CD4-positive, alpha-beta T cell treated with Interleukin-21 for 1 hour (primary cell): ENCODE results near the gene COBL.

ENCODE experiments used
- DNase-seq: peaks from one replicate; pipeline ENCODE4 v3.0.0-alpha.2; 2020

Gene COBL

DNA sequence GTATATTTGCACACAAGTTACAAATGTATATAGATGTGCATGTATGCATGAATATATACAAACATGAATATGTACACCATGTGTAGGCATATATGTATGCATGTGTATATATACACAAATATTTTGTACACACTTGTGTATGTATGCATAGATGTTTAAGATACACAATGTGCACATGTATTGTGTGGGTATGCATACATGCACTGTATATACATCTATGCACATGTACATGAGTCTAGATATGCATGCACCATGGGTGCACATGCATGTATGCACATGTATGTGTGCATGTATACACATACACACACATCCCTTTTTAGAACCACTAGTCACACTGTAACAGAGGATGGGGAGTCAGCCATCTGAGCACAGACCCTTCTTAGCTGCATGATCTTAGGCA is 249.4 kb downstream of the COBL start:
- DNase-seq: no peak

- no peak for DNase-seq
These were observed 250.2 kb downstream of the COBL start for GRCh38 chr7:51066405-51066882.

DNA sequence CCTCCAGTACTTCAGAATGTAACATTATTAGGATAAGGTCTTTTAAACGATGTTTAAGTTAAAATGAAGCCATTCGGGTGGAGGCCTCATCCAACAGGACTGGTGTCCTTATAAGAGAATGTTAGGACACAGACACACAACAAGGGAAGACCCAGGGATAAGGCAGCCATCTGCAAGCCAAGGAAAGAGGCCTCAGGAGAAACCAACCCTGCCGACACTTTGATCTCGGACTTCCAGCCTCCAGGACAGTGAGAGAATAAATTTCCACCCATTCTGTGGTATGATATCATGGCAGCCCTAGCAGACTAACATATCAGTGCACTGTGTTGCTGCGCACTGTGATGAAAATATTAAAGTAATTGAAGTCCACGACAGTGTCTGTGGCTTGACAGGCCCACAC is 250.8 kb downstream of the COBL start:
- DNase-seq: no peak

DNA sequence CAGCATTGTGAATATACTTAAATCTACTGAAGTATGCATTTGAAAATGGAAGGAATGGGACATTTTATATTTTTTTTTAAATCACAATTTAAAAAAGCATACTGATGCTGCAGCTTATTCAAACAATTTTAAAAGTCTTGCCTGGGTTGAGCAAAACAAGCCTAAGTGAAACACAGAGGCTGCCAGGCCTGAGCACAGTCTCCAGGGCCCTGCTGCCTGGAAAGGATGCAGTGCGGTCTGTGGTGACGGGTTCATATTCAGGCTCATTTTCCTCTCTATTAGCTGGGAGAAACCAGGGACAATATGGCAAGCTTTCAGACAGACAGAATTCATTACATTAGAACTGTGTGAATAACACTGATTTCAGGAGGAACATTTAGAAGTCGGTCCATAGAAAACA is 251.9 kb downstream of the COBL start:
- DNase-seq: no peak

DNA sequence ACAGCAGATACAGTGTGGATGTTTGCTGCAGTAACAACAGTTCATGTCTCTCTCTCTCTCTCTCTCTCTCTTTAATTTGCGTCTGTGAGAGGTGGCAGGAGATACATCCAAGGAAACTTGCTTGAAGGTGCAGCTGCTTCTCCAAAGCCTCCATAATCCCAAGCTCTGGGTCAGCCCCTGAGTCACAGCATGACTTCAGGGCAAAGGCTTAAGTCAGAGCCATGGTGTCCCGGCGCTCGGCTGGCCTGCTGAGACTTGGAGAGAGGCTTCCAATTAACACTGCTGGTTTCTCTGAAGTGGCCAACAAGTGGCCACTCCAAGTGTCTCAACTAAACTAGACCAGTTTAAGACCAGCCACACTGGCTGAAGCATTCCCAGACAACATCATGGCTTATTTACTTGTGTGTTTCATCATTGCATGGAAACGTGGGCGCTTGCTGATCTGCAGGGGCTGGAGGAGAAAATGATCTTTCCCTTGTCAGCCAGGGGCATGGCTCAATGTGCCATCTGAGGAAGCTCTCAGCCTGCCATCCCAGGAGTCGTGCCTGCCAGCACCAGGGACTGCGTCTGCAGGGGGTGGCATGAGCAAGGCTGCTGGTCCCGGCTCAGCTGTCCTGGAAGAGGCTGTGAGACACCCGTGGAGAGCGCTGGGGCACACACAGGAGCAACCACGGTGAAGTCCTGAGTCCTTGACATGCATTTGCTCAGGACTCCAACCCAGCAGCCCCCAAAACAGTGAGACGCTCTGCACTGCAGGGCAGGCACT is 254.2 kb downstream of the COBL start:
- no peak for DNase-seq

DNA sequence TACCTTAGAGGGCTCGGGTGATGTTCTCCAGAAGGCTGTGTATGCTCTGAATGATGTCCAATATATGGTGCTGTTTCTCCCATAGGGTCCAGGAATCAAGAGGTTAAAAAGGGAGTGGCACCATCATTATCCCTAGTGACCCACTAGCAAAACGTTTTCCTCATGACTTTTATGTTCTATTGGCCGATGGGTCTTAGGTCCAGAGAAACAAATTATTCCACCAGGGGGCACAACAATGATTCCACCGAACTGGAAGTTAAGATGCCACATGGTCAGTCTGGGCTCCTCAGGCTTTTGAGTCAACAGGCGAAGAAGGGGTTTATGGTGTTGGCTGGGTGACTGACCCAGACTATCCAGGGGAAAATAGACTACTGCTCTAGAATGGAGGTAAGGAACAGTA is 256.1 kb downstream of the COBL start:
- DNase-seq: no peak

GRCh38 chr7:51059504-51060142 is 257.0 kb downstream of the COBL start:
- DNase-seq: no peak

DNA sequence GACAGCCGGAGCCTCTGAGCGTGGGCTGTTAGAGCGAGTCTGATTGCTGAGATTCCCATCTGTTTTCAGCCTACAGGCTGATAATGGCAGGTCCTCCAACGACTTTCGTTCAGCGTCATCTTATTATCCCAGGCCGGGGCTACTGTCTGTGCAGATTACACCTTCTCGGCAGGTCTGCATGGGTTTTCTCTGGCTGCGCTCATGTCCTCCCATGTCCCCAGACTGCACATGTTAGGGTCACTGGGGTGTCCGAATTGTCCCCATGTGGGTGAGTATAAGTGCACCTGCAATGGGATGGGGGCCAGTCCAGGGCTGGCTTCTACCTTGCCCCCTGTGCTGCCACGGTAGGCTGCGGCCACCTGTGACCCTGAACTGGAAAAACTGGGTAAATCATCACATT is 257.8 kb downstream of the COBL start:
- no peak for DNase-seq

GRCh38 chr7:51055039-51055840 is 261.4 kb downstream of the COBL start:
- DNase-seq: no peak

- DNase-seq: no peak
These were observed 262.4 kb downstream of the COBL start for GRCh38 chr7:51054231-51054630.

- DNase-seq: no peak
These were observed 263.3 kb downstream of the COBL start for GRCh38 chr7:51053160-51053925.

- DNase-seq: no peak
These were observed 270.1 kb downstream of the COBL start for GRCh38 chr7:51046482-51046881.

DNA sequence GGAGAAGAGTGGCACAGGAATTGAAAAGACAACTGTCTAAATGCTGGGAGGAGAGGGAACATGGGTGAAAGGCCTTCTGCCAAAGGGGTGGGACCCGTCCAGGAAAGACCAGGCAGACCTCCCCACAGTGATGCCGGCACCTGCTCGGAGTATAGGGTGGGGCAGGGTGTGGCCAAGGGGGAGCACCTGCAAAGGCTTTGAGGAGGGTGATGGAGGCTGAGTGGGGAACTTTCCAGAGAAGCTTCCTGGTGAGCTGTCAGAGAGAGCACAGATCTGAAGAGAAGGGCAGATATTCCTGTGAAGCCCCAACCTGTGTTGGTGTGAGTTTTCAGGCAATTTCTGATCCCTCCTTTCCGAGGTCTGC is 270.5 kb downstream of the COBL start:
- no peak for DNase-seq

DNA sequence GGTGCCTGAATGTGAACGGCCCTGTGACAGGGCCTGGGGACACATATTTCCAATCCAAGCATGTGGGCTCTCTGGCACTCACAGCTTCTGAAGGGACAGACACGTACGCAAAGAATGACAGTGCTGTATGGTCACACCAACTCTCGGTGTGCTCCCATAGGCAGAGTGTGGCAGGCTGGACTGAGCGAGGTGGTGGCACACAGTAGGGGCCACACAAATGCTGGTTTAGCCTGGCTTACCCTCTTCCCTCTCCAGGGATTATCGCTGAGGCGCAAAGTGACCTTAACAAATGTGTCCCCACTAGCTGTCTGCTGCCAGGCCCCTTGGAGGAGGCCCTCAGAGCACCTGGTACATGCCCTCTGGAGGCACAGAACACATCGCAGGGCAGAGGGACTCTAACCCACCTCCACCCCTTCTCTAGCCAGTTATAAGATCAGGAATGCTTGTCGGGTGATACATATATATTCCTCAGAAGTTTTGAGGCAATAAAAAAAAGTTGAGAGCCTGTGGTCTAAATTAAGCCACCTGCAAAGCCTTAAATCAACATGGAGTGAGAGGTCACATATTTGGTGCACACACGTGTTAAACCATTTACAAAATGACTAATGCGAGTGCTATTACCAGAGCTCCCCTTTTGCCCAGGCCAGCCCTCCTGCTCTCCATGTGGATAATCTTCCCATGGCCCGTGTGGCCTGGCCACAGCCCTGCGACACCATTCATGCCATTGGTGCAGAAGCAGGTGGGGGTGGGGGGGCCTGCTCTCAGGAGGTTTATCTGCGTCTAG is 271.1 kb downstream of the COBL start:
- no peak for DNase-seq

GRCh38 chr7:51043461-51043860 is 273.1 kb downstream of the COBL start:
- DNase-seq: no peak

GRCh38 chr7:51040787-51041186 is 275.8 kb downstream of the COBL start:
- DNase-seq: no peak

GRCh38 chr7:51038573-51038972 is 278.0 kb downstream of the COBL start:
- DNase-seq: no peak

GRCh38 chr7:51035716-51036115 is 280.9 kb downstream of the COBL start:
- no peak for DNase-seq

DNA sequence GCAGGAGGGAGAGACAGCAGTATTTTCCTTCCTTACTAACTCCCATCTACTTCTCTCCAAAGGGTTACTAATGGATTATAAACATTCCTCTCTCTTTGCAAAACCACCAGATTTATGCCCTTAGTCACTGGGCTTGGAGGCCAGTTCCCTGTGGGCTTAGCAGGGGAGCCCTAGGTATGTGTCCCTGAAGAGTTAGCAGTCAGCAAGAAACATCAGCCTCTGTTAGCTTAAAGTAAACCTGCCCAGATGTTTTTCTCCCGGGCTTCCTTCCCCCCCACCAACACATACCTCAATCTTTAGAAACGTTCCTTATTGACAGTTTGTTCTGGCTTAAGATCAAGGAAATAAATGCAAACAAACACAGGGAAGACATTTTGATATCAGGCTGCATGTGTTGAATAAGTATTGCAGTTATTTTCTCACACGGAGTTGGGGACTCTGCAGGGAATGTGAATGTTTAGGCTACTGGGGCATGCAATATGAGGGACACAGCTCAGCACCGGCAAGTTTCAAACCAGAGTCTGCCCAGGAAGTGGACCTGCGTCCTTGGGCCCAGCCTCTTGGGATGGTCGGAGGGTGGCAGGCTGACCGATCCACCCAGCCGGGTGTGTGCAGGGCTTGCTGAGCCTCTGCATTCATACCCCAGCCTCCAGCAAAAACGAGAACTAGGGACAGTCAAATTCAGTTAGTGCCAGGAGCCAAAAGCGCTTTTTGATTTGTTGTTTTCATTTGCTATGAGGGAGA is 281.9 kb downstream of the COBL start:
- DNase-seq: no peak

DNA sequence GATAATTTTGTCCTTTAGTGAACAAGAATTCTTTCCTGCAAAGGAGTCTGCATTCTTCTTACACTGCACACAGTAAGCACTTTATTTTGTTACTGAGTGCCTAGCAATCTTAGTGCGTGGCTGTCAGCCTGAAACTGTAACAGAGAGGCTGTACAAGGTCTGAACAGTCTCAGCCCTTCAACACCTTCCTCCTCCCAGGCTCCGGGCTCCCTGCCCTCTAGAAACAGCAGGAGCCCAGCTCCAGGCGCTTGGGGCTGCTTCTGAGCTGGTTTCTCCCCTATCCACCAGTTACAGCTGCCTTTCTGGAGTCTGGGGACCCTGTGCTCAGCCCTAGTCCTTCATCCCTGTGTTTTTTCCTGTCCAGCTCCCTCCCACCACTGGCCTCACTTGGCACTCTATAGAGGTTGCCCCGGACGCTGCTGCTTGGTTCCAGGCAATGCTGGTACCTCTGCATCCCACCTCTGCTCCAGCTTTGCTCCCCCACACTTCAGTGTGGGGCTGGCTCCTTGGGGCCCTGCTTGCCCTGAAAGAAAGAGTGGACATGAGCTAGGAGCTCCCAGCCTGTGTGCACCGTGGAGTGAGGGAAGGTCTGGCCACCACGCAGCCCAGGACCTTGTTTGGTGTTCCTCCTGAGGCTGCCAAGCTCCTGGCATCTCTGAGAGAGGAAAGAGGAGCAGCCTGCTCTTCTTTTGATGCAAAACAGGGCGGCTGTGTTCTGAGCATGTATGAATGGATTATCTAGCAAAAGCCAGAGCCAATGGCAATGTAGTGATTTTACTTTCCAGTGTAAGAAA is 282.7 kb downstream of the COBL start:
- DNase-seq: no peak
